ENCODE data around the gene RPS19.
A peak's percentile ranks its signal among the peaks of the same experiment; 100 is the strongest.

The RPS19 gene

DNA sequence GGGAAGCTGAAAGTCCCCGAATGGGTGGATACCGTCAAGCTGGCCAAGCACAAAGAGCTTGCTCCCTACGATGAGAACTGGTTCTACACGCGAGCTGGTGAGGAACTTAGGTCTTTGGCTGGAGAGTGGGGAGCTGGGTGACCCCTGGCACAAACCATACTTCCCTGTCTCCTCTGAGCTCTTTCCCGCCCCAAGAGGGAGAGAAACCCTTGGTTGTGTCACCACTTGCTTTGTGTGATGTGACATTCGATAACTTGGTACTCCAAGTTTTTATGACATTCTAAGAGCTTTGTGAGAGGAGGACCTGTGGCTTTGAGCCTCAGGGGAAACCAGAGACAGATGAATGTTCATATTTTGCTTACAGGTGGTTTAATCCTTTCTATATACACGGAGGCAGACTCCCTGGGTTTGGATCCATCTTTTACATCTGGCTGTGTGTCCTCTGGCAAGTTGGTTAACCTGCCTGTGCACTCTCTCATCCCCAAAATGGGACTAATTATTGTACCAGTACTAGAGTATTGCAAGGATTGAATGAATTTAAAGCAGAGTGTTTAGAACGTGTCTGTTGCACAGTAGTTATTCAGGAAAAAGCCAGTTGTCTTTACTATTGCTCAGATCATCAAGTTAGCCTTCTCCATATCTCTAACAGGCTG is 1.2 kb downstream of the RPS19 start:
- Histone ChIP-seq H3K9ac (ENCODE audit: low read length) (peak overlapping the region; percentile 94), H3K9me3 (ENCODE audit: control insufficient read depth, low read depth, low read length) (no peaks in the 10 kb centered on the region), H3K4me1 (ENCODE audit: control insufficient read depth, low read depth, low read length) (peaks cover 18% of the 10 kb centered on the region), H3K27ac (ENCODE audit: low read length) (peak overlapping the region; percentile 61), H3K36me3 (ENCODE audit: control insufficient read depth, low read depth, low read length) (peaks cover 52% of the 10 kb centered on the region), H3K27me3 (ENCODE audit: control insufficient read depth, insufficient read depth, low read length) (no peaks in the 10 kb centered on the region), H3K4me3 (ENCODE audit: low read length) (peak overlapping the region; percentile 95)

DNA sequence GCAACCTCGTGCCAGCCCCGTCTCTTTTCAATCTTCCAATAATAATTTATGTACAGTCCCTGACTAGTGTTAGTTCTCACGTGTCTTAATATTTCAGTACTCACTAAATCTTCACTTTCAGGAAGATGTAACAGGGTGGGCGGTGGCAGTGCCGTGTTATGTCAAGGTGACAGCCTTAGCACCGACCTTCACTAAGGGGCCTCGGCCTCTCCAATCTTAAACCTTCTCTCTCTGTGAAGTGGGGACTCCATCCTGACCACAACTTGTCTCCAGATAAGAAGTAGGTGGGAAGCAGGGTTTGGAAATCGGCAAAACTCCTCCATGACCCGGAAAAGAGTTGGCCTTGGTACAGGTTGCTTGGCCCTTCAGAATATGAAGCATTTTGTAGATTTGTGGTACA is 1.8 kb downstream of the RPS19 start:
- Histone ChIP-seq H3K36me3 (ENCODE audit: control insufficient read depth, low read depth, low read length) (peaks cover 57% of the 10 kb centered on the region), H3K9ac (ENCODE audit: low read length) (peak overlapping the region; percentile 94), H3K27me3 (ENCODE audit: control insufficient read depth, insufficient read depth, low read length) (no peaks in the 10 kb centered on the region), H3K4me3 (ENCODE audit: low read length) (peak overlapping the region; percentile 95), H3K4me1 (ENCODE audit: control insufficient read depth, low read depth, low read length) (peaks cover 18% of the 10 kb centered on the region), H3K27ac (ENCODE audit: low read length) (no peak overlapping the region), H3K9me3 (ENCODE audit: control insufficient read depth, low read depth, low read length) (no peaks in the 10 kb centered on the region)

- Histone ChIP-seq H3K4me3 (ENCODE audit: low read length) (peak overlapping the region; percentile 21), H3K4me1 (ENCODE audit: control insufficient read depth, low read depth, low read length) (peaks cover 18% of the 10 kb centered on the region), H3K9ac (ENCODE audit: low read length) (peak overlapping the region; percentile 94), H3K36me3 (ENCODE audit: control insufficient read depth, low read depth, low read length) (peaks cover 64% of the 10 kb centered on the region), H3K27ac (ENCODE audit: low read length) (no peak overlapping the region), H3K27me3 (ENCODE audit: control insufficient read depth, insufficient read depth, low read length) (no peaks in the 10 kb centered on the region), H3K9me3 (ENCODE audit: control insufficient read depth, low read depth, low read length) (no peaks in the 10 kb centered on the region)
Measured at GRCh38 chr19:41862445-41862986, 2.5 kb downstream of the RPS19 start.

DNA sequence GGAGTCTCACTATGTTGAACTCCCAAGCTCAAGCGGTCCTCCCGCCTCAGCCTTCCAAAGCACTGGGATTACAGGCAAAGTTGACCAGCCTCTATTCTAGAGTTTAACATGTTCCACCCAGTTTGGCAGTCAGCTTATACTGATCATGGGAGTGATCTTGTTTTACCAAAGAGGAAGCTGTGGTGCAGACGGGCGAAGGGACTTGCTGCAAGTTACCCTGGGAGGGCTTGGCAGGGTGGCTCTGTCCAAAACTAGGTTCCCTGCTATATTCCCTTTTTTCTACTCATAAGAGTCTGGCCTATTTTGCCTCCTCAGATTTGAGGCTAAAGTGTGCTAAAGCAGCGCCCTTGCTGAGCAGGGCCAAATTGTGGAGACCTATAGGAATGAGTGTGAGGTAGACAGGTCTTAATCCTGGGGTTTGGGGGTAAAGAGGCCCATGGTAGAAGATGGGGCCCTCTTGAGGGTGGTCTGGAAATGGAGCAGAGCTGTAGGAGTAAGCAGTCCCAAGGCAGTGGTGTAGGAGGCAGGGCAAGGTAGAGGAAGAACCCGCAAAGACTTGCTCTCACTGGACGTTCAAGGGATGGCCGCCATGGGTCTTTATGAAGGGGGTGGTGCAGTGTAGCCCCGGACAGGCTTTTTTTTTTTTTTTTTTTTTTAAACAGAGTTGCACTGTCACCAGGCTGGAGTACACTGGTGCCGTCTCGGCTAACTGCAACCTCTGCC is 3.3 kb downstream of the RPS19 start:
- Histone ChIP-seq H3K9ac (ENCODE audit: low read length) (peak overlapping the region; percentile 13), H3K9me3 (ENCODE audit: control insufficient read depth, low read depth, low read length) (no peaks in the 10 kb centered on the region), H3K4me3 (ENCODE audit: low read length) (no peak overlapping the region), H3K27ac (ENCODE audit: low read length) (no peak overlapping the region), H3K27me3 (ENCODE audit: control insufficient read depth, insufficient read depth, low read length) (no peaks in the 10 kb centered on the region), H3K4me1 (ENCODE audit: control insufficient read depth, low read depth, low read length) (peaks cover 18% of the 10 kb centered on the region), H3K36me3 (ENCODE audit: control insufficient read depth, low read depth, low read length) (peaks cover 72% of the 10 kb centered on the region)

DNA sequence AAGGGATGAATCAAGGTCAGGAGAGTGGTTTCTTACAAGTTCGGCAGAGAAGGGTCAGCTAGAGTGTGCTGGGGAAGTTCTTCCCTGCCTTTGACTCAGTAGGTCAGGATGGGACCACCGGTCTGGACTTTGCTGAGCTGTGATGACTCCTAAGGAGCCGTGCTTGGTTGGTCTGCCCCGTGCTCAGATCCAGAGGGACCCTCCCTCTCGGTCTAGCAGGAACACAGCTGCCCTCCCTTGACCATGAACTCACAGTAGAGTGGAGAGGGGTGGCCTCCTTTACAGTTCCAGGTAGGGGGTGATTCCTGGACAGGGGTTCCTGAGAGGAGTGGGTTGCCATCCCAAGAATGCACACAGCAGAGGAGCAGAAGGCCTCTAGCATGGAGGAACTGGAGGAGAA is 4.3 kb downstream of the RPS19 start:
- no peak overlapping the region for H3K9ac ChIP-seq (ENCODE audit: low read length)
- no peaks in the 10 kb centered on the region for H3K27me3 ChIP-seq (ENCODE audit: control insufficient read depth, insufficient read depth, low read length)
- peaks cover 14% of the 10 kb centered on the region for H3K4me1 ChIP-seq (ENCODE audit: control insufficient read depth, low read depth, low read length)
- H3K36me3 ChIP-seq (ENCODE audit: control insufficient read depth, low read depth, low read length), result peaks cover 82% of the 10 kb centered on the region
- H3K9me3 ChIP-seq (ENCODE audit: control insufficient read depth, low read depth, low read length), result no peaks in the 10 kb centered on the region
- no peak overlapping the region for H3K27ac ChIP-seq (ENCODE audit: low read length)
- no peak overlapping the region for H3K4me3 ChIP-seq (ENCODE audit: low read length)

DNA sequence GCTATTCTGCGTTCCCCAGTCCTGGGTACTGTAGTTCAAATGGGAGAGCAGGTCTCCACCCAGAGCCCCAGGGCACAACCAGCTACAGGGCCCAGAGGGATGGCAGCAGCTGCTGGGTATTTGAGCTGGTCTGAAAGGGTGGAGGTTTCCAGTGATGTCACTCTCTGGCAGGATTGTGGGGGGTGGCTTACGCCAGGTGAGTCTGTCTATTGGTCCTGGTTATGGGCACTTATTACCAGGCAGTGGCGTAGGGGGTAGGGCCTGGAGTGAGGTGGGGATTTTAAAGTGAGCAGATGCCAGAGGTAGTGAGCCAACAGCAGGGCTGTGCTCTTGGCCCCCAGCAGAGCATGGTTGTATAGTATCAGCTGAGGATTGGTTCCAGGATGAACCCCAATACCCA is 6.2 kb downstream of the RPS19 start:
- no peaks in the 10 kb centered on the region for H3K27me3 ChIP-seq (ENCODE audit: control insufficient read depth, insufficient read depth, low read length)
- peak overlapping the region; percentile 19 for H3K27ac ChIP-seq (ENCODE audit: low read length)
- H3K4me1 ChIP-seq (ENCODE audit: control insufficient read depth, low read depth, low read length), result peaks cover 11% of the 10 kb centered on the region
- H3K9ac ChIP-seq (ENCODE audit: low read length), result no peak overlapping the region
- no peaks in the 10 kb centered on the region for H3K9me3 ChIP-seq (ENCODE audit: control insufficient read depth, low read depth, low read length)
- H3K4me3 ChIP-seq (ENCODE audit: low read length), result no peak overlapping the region
- H3K36me3 ChIP-seq (ENCODE audit: control insufficient read depth, low read depth, low read length), result peaks cover 94% of the 10 kb centered on the region

DNA sequence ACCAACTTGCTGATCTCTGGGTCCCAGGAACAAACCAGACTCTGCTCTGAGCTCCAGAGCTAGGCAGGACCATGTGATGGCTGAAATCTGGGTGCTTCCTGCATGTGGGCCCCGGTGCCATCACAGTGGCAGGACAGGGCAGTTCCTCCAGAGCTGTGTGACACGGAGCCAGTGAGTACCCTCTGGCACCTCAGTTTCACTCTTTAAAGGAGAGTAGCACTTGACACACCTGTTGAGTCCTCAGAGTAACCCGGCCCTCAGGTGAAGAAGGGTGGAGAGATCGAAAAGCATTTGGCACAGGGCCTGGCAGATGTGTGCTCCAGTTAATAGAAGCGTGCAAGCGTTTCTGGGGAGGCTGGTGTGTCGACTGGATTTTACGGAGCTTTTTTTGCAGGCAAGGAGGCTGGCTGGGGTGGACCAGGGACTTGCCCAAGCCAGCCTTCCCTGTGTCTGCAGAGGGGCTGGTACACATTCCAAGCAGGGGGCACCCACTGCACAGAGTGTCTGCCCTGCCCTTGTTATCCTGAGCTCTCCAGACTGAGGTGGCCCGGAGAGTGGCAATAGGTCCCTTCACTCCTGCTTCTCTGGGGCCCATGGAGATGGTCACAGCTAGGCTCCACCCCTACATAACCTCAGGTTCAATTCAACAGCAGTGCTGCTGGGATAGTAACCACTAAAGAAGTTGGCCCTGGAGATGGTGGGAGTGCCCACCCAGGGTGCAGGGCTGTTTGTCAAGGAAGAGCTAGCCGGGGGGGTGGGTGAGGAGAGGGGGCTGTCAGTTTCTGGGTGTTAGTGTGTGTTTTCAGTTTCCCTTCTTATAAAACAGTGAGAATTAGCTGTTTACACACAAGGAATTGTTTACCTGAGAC is 8.3 kb downstream of the RPS19 start:
- no peaks in the 10 kb centered on the region for H3K27me3 ChIP-seq (ENCODE audit: control insufficient read depth, insufficient read depth, low read length)
- H3K4me3 ChIP-seq (ENCODE audit: low read length), result no peak overlapping the region
- no peaks in the 10 kb centered on the region for H3K9me3 ChIP-seq (ENCODE audit: control insufficient read depth, low read depth, low read length)
- no peak overlapping the region for H3K27ac ChIP-seq (ENCODE audit: low read length)
- H3K9ac ChIP-seq (ENCODE audit: low read length), result peak overlapping the region; percentile 39
- H3K4me1 ChIP-seq (ENCODE audit: control insufficient read depth, low read depth, low read length), result no peaks in the 10 kb centered on the region
- peaks cover 79% of the 10 kb centered on the region for H3K36me3 ChIP-seq (ENCODE audit: control insufficient read depth, low read depth, low read length)

GRCh38 chr19:41868989-41869300 is 8.9 kb downstream of the RPS19 start:
- Histone ChIP-seq H3K9ac (ENCODE audit: low read length) (no peak overlapping the region), H3K4me1 (ENCODE audit: control insufficient read depth, low read depth, low read length) (no peaks in the 10 kb centered on the region), H3K27me3 (ENCODE audit: control insufficient read depth, insufficient read depth, low read length) (no peaks in the 10 kb centered on the region), H3K4me3 (ENCODE audit: low read length) (no peak overlapping the region), H3K36me3 (ENCODE audit: control insufficient read depth, low read depth, low read length) (peaks cover 75% of the 10 kb centered on the region), H3K27ac (ENCODE audit: low read length) (no peak overlapping the region), H3K9me3 (ENCODE audit: control insufficient read depth, low read depth, low read length) (no peaks in the 10 kb centered on the region)

DNA sequence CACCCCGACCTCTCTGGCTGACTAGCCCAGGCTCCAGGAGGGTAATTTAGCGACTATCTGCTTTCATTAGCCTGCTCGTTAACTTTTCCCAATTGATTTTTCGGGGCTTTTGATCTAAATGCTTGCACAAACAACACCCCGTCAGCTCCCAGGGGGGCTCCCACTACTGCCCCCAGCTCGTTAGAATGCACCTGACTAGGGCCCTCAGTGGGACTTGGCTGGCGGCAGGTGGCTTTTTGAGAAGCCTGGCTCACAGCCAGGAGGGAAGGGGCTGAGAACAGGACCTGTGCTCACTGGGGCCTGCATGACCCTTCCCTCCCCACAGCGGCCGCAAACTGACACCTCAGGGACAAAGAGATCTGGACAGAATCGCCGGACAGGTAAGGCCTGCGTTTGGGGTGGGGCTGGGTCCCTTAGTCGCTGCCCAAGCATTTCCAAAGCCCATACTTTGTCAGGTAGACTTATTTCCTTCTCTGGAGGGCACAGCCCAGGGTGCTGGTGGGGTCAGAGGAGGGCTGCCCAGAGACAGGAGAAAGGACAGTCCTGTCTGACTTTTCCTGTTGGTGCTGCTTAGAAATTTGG is 9.4 kb downstream of the RPS19 start:
- H3K4me3 ChIP-seq (ENCODE audit: low read length), result no peak overlapping the region
- H3K9me3 ChIP-seq (ENCODE audit: control insufficient read depth, low read depth, low read length), result no peaks in the 10 kb centered on the region
- no peak overlapping the region for H3K9ac ChIP-seq (ENCODE audit: low read length)
- H3K4me1 ChIP-seq (ENCODE audit: control insufficient read depth, low read depth, low read length), result no peaks in the 10 kb centered on the region
- no peak overlapping the region for H3K27ac ChIP-seq (ENCODE audit: low read length)
- peaks cover 69% of the 10 kb centered on the region for H3K36me3 ChIP-seq (ENCODE audit: control insufficient read depth, low read depth, low read length)
- H3K27me3 ChIP-seq (ENCODE audit: control insufficient read depth, insufficient read depth, low read length), result no peaks in the 10 kb centered on the region

DNA sequence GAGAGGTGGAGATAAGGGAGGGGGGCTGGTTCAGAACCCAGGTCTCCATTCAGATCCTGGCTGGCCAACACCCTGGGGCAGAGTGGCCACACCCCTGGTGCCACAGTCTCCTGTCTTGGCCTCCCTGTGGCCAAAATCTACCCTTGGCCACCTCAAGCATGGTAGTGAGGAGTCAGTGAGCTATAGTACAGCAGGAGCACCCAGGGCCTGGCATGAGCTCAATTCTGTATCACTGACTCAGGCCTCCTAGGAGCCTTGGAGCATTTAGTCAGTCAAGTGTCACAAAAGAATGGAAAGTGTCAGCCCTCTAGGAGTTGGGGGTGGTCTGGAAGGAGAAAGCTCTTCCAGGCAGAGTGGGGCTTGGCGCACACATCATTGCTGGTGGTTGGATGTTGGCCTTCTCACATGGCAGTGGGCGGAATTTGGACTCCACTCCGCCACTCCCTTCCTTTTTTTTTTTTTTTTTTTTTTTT is 10.4 kb downstream of the RPS19 start:
- H3K9ac ChIP-seq (ENCODE audit: low read length), result no peak overlapping the region
- H3K27ac ChIP-seq (ENCODE audit: low read length), result no peak overlapping the region
- peaks cover 60% of the 10 kb centered on the region for H3K36me3 ChIP-seq (ENCODE audit: control insufficient read depth, low read depth, low read length)
- H3K4me1 ChIP-seq (ENCODE audit: control insufficient read depth, low read depth, low read length), result no peaks in the 10 kb centered on the region
- H3K9me3 ChIP-seq (ENCODE audit: control insufficient read depth, low read depth, low read length), result no peaks in the 10 kb centered on the region
- no peaks in the 10 kb centered on the region for H3K27me3 ChIP-seq (ENCODE audit: control insufficient read depth, insufficient read depth, low read length)
- H3K4me3 ChIP-seq (ENCODE audit: low read length), result no peak overlapping the region
